Stromal cell of bone marrow (primary cell): Measurements from ENCODE around the gene FRMD4B.
A peak's percentile ranks its signal among the peaks of the same experiment; 100 is the strongest.
"Not testable (repeated sequence)": the region's sequence is repeated elsewhere in the genome, so short reads cannot be mapped to it uniquely, and the experiment has no call there.

Experiments used
- DNase-seq: peaks from one replicate; pipeline ENCODE4 v3.0.0-alpha.2; 2012; ENCODE audit warnings: low read depth

FRMD4B gene

DNA sequence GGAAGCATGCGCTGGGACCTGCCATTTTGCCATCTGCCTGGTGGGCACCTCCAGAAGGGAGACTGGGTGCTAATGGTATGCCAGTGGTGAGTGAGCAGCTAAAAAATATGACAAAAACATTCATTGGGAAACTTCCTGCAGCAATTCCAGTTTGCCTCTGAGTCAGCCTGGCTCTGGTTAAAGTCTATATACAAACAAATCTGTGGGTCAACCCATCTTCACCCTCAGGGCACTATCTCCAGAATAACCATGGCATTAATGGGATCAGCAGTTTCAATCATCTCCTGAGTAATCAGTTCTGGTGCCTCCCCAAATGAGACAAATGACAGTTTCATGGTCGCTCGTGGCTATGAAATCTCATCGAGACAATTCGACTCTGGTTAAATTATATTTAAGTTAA lies 21.5 kb downstream of the FRMD4B start:
- peak; percentile 33 for DNase-seq

DNA sequence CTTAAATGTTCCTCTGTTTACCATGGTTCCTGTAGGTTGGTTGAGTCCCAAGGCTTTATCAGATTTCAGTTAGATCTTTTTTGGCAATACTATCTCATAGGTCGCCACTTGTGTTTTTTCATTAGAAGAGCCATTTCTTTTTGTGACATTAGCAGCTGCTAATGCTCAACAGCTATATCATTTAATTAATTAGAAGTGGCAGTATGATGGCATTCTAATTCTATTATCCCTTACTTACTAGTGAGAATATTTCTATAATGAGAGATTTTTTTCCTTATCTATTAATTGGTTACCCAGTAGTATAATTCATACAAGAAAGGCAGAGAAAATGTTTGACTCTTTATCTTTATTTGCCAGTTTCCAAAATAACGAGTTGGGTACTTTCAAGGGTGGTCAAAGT lies 25.2 kb downstream of the FRMD4B start:
- no peak for DNase-seq

DNA sequence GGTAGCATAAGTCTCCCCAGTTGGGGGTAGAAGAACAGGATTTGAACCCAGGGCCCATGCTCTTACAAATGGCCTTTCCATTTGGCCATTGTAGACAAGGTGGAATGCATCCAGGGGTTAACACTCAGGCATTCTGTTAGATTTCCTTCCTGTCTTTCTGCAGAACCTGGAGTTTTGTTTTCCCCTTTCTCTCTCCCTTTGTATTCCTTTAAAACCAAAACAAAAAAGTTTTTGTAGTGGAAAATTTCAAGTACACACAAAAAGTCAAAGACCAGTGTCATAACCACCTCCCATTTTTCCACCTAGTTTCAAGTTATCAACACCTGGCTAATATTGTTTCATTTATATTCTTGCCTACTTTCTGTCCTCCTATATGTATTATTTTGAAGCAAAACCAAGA lies 26.0 kb downstream of the FRMD4B start:
- no peak for DNase-seq

DNA sequence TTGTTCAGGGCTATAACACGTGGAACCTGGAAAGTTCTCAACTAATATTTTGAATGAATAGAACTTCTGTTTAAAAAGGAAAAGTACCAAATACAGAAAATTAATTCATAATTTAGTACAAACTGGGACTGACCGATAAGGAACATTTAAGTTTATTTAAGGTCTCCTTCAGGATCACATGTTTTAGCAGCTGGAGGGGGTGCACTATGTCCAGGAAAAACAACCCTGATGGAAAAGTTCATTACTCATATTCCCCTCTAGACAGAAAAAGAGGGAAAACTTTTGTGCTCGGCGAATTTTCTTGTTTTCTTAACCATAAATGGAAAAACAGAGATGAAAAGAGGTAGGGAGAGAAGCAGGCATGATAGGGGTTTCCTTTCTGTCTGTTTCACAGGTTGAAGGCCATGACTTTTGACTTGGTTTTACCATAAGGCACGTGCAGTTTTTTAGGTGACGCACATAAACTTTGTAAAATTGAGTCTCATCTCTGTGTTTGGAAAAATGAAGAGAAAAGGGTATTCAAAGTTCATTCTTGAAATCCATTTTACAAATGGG lies 26.5 kb downstream of the FRMD4B start:
- DNase-seq = no peak

DNA sequence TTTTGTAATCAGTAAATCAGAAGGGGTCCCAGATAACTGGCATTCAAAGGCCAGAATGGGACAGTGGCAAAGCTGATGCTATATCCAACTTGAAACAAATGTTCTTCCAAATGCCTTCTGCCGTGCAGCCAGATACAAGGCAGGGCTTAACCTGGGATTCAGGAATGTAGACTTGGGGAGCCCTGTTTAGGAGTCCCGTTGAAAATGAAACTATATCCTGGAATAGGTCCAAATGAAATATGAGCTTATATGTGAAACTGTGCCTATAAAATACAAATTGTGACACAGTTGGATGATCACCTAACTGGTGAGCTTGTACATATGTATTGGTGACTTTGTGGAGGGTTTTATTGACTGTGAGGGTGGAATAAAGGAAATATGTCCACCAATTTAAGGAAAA lies 28.7 kb downstream of the FRMD4B start:
- no peak for DNase-seq

DNA sequence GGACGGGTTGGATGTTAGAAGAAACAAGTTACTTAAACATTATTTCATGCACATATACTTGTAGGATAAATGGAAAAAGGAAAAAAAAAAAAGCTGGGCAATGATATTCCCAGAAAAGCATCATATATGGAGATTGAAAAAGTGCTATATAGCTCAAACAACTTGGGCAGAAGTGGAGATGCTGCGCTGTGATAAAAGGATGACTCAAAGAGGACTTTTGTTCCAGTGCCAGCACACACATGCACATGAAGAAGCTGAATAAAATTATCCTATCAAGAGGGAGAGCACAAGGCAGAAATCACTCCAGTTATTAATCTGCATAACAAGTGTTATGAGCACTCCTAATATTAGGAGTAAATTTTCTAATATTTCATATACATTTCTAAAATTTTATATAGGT lies 30.9 kb downstream of the FRMD4B start:
- DNase-seq = no peak

DNA sequence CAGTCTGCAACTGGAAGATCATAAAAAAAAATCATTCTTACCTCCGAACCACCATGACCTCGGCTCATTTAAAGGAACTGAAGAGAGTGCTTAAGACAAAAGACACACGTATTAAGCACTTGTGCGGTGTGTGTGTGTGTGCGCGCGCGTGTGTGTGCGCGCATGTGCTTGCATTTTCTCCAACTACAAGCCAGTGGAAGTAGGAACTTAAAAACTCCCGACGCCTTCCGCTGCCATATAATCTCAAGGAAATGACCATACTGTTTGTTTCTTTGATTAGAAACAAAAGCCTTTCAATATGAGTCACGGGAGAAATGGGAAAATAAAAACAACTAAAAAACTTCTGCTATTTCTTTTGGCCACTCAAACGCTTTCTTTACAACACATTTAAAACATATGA lies 32.4 kb downstream of the FRMD4B start:
- no peak for DNase-seq

DNA sequence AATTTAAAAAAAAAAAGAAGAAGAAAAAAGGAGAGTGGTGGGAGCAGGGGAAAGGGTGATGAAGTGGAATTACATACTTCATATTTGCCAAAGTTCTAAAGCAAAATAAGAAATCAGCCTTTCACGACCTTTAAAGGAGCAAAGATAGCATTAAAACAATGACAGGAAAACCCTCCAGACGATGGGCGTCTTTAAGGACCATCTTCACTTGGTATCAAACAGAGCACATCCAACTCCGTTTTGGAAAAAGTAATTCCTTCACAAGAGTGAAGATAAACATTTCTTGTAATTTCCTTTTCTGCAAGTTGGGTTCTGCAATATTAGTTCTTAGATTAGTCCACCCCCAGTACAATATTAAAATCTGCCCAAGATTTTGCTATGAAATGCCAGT lies 32.8 kb downstream of the FRMD4B start:
- no peak for DNase-seq

DNA sequence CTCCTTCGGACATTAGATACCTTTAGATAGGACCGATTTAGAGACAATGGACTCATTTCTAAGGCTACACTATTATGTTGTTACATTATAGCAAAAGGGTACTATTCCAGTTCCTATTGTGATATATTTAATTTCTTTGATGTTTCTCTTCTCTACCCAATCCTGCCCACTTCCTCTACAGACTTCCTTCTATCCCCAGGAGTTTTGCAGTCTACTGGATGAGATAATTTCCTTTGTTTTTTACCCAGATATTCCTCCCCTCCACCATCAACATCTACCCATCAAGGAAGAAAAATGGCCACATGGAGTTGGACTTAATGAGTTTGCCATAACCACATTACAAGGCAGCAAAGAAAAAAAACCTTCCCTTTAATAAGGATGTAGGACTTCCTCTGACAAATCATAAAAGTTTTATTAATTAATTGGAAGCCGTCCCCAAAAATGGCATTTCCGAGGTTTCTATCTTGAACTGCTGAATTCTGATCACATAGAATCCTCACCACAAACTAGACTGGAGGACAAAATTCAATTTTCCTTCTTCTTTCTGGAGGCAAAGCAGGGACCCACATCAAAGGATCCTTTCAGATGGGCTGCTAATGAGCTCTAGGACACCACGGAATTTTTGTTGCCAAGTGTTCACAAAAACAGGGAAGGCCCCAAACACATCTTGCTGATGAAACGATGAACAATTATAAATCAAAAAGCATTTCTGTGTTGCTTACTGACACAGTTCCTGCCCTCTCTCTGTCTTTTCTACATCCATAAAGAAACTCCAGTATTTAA lies 33.4 kb downstream of the FRMD4B start:
- DNase-seq = no peak

DNA sequence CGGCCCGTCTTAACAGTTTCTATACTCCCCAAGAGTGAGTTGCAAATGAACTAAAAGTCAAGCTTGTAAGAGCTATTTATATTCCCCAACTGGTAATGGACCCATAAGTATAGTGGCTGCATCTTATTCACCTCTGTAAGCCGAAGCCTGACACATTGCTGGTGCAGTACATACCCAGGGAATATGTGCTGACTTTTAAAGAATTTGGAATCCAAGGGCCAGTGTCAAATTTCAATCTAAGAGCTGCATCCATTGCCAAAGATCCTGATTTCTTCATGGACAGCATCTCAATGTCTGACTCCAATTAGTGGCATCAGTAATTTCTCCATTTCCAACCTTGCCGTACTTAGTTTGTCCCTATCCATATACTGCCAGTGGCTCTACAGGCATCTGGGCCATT lies 42.0 kb downstream of the FRMD4B start:
- no peak for DNase-seq

DNA sequence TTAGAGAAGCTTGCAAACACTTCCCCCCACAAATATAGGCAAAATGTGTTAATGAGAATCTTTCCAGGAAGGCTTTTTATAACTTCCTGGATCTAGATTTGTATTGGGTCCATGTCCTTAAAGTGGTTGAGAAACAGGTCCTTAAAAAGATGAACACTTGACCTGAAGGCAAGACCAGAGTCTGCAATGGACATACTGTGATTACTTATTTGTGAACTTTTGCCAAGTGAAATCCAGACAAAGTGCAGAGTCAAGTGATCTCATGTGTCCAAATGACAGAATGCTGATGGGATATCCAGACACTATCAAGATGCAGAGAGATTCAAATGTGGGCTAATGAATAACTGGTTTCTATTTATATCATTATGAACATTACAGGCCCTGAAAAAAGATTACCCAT lies 43.8 kb downstream of the FRMD4B start:
- no peak for DNase-seq

DNA sequence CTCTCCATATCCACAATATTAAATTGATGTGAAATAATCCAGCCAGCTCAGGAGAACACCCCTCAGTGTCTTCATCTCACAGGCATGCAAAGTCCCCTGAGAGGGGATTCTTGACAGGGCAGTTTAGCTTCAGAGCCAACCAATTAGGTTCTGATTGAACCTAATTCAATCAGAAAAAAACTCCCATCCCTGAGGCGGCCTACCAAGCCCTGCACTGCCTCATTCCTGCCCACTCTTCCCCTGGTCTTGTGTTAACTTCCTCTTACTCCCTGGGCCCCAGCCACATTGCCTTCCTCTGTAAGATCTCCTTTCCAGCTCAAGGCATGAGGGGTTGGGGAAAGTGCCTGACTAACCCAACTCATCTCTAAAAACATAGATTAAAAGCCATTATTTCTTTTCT lies 46.1 kb downstream of the FRMD4B start:
- no peak for DNase-seq

DNA sequence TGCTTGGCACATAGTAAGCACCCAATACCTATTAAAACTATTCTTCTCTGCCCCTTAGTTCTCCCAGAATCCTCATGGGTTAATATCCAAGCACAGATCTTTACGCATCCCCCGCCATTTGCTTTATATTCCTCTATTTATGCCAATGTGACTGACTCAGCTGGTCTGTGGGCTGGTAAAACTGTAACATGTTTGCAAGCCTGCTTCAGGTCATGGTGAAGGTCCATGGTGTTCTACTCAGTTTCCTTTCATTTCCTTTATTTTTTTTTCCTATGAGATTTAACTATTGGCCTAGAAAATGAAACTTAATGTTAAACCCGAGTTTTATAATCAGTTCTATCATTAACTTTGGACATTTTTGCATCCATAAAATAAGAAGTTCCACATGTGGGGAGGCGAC lies 47.0 kb downstream of the FRMD4B start:
- no peak for DNase-seq

DNA sequence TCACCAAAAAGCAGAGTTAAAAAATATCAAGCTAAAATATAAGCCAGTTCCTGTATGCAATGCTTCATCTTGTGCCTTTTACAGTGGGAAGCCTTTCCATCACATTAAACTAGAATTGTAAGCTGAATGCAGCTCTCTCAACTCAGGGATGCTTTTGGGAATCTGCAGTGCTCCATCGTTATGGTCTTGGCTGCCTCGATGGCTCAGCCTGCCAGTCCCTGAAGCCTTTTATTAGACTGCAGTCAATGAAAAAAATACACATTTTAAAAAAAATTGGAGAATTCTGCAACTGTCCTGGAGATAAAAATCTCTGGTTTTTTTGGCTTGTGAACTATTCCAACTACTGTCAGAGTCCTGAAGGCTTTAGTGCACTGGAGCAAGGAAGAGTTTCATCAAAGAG lies 53.0 kb downstream of the FRMD4B start:
- DNase-seq = no peak

DNA sequence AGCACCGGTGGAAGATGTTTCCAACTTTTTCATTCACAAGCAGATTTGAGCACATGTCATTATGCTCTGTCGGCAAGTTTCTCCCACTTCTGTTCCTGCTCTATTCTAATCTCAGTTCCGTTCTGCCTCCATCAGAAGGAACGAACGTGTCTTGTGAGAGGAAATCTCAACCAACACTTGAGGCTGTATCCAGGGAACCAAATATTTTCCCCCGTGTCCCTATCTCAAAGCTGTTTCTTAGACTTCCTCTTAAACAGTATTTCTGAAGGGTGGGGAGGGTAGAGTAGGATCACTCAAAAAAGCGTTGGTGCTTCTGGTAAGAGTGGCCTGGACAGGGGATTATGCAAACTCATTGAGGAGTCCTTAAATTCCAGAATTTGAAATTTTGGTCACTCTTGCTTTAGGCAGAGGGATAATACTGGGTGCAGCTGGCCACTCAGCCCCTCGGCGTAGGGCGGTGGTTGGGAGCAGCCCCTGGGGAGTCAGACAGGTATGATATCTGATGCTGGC lies 54.9 kb downstream of the FRMD4B start:
- no peak for DNase-seq

DNA sequence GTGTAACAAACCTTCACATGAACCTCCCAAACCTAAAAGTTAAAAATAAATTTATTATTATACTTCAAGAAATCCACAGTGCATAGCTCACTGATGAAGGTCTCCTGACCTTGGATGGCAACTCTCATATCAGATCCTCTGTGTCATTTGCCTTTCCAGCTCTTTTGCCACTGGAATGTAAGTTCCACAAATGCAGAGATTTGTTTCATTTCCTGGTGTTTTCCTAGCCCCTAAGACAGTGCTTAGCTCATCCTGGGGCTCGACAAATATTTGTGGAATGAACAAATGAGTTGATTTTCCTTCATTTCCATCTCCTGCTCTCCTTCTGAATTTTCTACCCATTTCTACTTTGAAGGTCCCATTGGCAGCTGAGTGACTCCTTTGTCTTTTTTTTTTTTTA lies 56.0 kb downstream of the FRMD4B start:
- no peak for DNase-seq

DNA sequence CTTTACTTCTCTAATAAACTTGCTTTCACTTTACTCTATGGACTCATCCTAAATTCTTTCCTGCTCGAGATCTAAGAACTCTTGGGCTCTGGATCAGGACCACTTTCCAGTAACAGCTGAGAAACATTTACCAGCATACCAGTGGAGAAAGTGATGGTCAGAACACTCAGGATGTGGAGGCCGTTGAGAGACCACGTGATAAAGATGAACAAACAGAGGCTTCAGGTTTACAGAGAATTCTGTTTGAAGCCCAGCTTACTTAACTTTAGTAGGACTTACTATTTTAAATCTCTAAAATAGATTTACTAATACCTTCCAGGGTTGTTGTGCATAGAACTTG lies 57.0 kb downstream of the FRMD4B start:
- DNase-seq = no peak

DNA sequence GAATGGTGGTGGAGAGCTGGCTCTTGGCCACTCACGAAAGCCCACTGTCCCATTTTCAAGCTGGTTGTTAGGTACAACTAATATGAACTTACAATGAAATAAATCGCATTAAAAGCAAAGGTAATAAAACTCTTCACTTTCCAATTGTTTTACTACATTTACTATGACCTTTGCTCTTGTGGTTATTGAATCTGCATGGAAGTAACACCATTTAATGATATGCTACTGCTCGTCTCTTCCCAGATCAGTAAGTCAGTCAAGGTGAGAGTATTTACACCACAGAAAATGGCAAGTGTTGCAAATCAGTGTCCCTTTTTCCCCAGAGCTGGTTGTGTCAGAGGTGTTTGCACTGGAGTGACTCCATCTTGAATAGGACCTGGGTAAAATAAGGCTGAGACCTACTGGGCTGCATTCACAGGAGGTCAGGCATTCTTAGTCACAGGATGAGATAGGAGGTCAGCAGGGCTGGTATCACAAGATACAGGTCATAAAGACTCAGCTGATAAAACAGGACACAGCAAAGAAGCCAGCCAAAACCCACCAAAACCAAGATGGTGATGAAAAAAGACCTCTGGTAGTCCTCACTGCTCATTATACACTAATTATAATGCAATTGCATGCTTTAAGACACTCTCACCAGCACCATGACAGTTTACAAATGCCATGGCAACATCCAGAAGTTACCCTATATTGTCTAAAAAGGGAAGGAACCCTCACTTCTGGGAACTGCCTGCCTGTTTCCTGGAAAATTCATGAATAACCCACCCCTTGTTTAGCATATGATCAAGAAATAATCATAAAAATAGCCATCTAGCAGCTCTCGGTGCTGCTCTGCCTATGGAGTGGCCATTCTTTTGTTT lies 57.6 kb downstream of the FRMD4B start:
- no peak for DNase-seq

DNA sequence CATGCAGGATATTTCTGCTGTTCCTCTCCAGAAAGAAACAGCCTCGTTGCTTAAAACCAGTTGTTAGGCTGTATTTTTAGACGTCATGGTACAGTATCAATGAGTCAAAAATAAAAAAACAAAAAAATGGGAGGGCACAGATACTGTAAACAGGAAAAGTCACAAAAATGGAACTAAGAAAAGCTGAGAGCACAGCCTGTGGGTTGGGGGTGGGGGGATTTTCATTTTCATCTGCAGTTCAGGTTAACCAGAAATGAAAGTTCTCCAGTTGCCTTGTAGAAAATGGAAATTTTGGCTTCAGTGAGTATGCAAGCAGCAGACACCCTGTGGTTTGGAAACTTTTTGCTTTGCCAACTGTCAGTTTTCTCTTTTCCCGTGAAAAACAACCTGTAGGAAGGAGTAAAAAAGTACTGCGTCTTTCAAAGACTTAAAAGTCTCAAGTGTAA lies 59.0 kb downstream of the FRMD4B start:
- no peak for DNase-seq

DNA sequence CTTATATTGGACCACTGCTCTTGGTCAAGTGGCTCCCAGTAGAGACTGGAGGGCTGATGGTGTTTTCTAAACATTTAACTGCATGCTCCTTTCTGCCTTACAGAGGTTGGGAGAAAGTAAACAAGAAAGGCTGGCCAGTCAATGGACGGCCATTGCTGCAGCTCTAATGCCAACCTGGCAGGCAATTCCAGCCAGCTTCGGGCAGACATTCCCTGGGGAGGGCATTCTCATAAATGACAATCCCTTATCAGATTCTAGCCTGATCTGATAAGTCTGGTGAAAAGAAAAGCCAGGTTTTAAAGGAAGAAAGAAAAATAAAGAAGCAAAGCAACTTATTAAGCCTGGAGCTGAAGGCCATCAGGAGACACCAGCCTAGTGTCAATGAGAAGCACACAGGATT lies 60.7 kb downstream of the FRMD4B start:
- DNase-seq = no peak

DNA sequence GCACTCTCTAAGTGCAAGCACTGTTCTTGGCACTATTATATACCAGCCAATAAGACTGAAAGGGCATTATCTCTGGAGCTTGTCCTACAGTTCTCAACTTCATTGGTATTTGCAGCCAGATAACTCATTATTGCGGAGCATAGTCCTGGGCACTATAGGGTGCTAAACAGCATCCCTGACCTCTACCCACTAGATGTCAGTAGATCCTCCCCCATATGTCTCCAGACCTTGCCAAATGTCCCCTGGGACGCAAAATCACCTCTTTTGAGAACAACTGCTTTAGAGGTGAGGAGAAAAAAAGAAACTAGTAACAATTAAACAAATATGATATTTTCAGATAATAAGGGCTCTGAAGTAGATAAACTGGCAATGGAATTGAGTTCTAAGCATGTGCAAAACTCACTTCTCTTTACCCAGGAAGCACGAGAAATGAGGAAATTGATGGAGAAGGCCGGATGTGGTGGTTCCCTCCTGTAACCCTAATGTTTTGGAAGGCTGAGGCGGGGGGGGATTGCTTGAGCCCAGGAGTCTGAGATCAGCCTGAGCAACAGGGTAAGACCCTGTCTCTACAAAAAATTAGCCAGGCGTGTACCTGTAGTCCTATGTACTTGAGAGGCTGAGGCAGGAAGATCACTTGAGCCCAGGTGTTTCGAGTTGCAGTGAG lies 61.4 kb downstream of the FRMD4B start:
- DNase-seq = no peak

DNA sequence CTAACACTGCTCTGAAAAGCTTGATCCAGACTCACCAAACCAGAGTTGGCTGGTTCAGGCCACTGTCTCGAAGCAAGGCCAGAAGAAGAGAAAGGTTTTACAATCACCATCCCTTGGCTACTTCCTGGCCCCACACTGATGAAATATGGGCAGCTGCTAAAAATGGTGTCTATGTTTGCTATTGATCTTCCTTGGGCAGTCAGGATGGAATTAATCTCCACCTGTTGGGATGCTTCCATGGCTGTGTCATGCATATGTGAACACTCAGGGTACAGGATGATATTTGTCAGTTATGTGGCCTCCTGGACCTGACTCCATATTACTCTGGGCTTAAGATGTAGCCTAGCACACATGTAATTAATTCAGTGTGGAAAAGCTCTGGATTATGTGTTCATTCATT lies 61.9 kb downstream of the FRMD4B start:
- DNase-seq = no peak

DNA sequence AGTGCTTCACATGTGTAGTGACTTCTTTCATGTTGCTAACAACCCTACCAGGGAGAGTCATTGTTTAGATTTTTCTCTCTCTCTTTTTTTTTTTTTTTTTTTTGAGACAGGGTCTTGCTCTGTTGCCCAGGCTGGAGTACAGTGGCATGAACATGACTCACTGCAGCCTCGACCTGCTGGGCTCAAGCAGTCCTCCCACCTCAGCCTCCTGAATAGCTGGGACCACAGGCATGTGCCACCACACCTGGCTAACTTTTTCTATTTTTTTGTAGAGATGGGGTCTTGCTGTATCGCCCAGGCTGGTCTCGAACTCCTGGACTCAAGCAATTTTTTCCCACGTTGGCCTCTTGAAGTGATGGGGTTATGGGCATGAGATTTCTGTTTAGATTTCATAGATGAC lies 63.4 kb downstream of the FRMD4B start:
- not testable (repeated sequence) for DNase-seq
